WTC11 (cell line): Measurements from ENCODE around the gene ACSF2.

Source experiments
- CTCF ChIP-seq: fragments of 200-600 bp; IDR thresholded peaks from 2 replicates; pipeline ENCODE4 v1.8.0; 2022; ENCODE audit warnings: antibody characterized with exemption
- E2F4 ChIP-seq: sonication (generic); formaldehyde crosslinking; IDR thresholded peaks from 2 replicates; pipeline ENCODE4 v1.8.1; 2022; ENCODE audit warnings: low read depth, mild to moderate bottlenecking, moderate library complexity, missing genetic modification reagents, borderline replicate concordance
- JUN ChIP-seq: sonication (generic); formaldehyde crosslinking; IDR thresholded peaks from 2 replicates; pipeline ENCODE4 v1.8.0; 2023; ENCODE audit warnings: mild to moderate bottlenecking, missing genetic modification reagents
- KAT7 ChIP-seq: sonication (generic); formaldehyde crosslinking; IDR thresholded peaks from 2 replicates; pipeline ENCODE4 v1.8.1; 2023; ENCODE audit warnings: missing genetic modification reagents, mild to moderate bottlenecking, borderline replicate concordance
- MLX ChIP-seq: sonication (generic); formaldehyde crosslinking; IDR thresholded peaks from 2 replicates; pipeline ENCODE4 v1.8.1; 2023; ENCODE audit warnings: mild to moderate bottlenecking, missing genetic modification reagents, moderate library complexity
- SP1 ChIP-seq: sonication (generic); formaldehyde crosslinking; conservative IDR thresholded peaks from 2 replicates; pipeline ENCODE4 v1.8.1; 2022; ENCODE audit warnings: missing genetic modification reagents
- TP53 ChIP-seq: sonication (generic); formaldehyde crosslinking; IDR thresholded peaks from 2 replicates; pipeline ENCODE4 v1.8.1; 2023; ENCODE audit warnings: mild to moderate bottlenecking, missing genetic modification reagents
- ZNF425 ChIP-seq: fragments of 250-450 bp; sonication (Bioruptor Pico); conservative IDR thresholded peaks from 2 replicates; pipeline ENCODE4 v1.9.0; 2021; ENCODE audit warnings: mild to moderate bottlenecking

- TF ChIP-seq E2F4 (CRISPR knock-in tag) (no peak), JUN (CRISPR knock-in tag) (no peak), ZNF425 (CRISPR knock-in tag) (no peak), CTCF (no peak), KAT7 (0 out of 2 replicates have a peak, but pooled peaks have one; percentile 6), TP53 (CRISPR knock-in tag) (no peak), MLX (CRISPR knock-in tag) (no peak), SP1 (CRISPR knock-in tag) (no peak)
These were observed 409 bp downstream of the ACSF2 start for GRCh38 chr17:50426472-50426782.
